HepG2 (cell line): ENCODE data around the gene CIITA. TPM values are rescaled to one million over a fixed set of nuclear protein-coding genes. Genes with fewer than 3 reads are reported as not detected.

ENCODE experiments used
- ATAC-seq: fragments of 200-7000 bp; cut with Tn5 transposase; 3 replicates; pipeline ENCODE4 v1.9.1; 2020; ENCODE audit warnings: mild to moderate bottlenecking, moderate library complexity
- BruUV-seq: library from RNA; stranded (reverse); fragments of 400-500 nt; replicated peaks from 2 replicates; lab custom pipeline; 2021; lab: Mats Ljungman, UMichigan
- CTCF ChIA-PET: fragments of 300-600 bp; formaldehyde crosslinking; extraction: SDS; loops from one replicate; lab custom pipeline; 2021; ENCODE audit warnings: low total read pairs, inconsistent platforms, low intra/inter-chr PET ratio; lab: Yijun Ruan, JAX
- POLR2A ChIA-PET: fragments of 350-600 bp; sonication (Branson Sonifier 250); formaldehyde crosslinking; loops from one replicate; lab custom pipeline; 2020; ENCODE audit warnings: antibody characterized with exemption, inconsistent platforms; lab: Yijun Ruan, JAX
- DNase-seq: peaks from one replicate; pipeline ENCODE4 v3.0.0-alpha.2; 2015; ENCODE audit warnings: low spot score
- FAIRE-seq: peaks from 3 replicates; lab custom pipeline; 2011; peaks lifted over from hg19 to GRCh38; lab: Jason Lieb, UNC
- H2AFZ ChIP-seq: one replicate; pipeline ENCODE4 v1.6.1; 2011; ENCODE audit warnings: low read length, inconsistent platforms
- H3K27ac ChIP-seq: fragments of 300-600 bp; 3 replicates; pipeline ENCODE4 v1.8.0; 2011; ENCODE audit warnings: mixed run types, mild to moderate bottlenecking, mixed read lengths, low read length, inconsistent platforms; ENCODE audit not compliant: insufficient read depth; ENCODE audit errors: extremely low read length
- H3K27me3 ChIP-seq, 2 experiments: fragments of 200-600 bp in 1 of 2; 2 replicates in 1 of 2; 3 replicates in 1 of 2; pipeline versions ENCODE4 v1.6.0 to v1.8.0; 2011; ENCODE audit warnings: low read length in 2 of 2, mild to moderate bottlenecking in 2 of 2, moderate library complexity in 2 of 2, inconsistent platforms in 1 of 2; ENCODE audit not compliant: insufficient read depth in 2 of 2, control insufficient read depth in 1 of 2
- H3K36me3 ChIP-seq, 2 experiments: fragments of 200-600 bp in 1 of 2; replicated peaks in 1 of 2; 2 replicates in 1 of 2; 3 replicates in 1 of 2; pipeline versions ENCODE4 v1.5.1 to v1.8.0; 2011; ENCODE audit warnings: low read length in 2 of 2, inconsistent platforms in 1 of 2; ENCODE audit not compliant: insufficient read depth in 2 of 2, control insufficient read depth in 1 of 2
- H3K4me1 ChIP-seq: 2 replicates; pipeline ENCODE4 v1.5.1; 2012; ENCODE audit warnings: low read length, inconsistent platforms; ENCODE audit not compliant: insufficient read depth
- H3K4me2 ChIP-seq: 2 replicates; pipeline ENCODE4 v1.6.0; 2011; ENCODE audit warnings: low read depth, low read length, inconsistent platforms
- H3K4me3 ChIP-seq, 3 experiments: fragments of 200-600 bp in 1 of 3; sonication (generic), shearing (Covaris generic) in 1 of 3; replicated peaks in 1 of 3; 2 replicates each; pipeline ENCODE4 v1.5.1; 2011 to 2016; ENCODE audit warnings: low read length in 3 of 3, inconsistent platforms in 2 of 3, low read depth in 2 of 3, mild to moderate bottlenecking in 2 of 3, control low read depth in 1 of 3, mixed read lengths in 1 of 3; ENCODE audit not compliant: insufficient read depth in 1 of 3
- H3K79me2 ChIP-seq: one replicate; pipeline ENCODE4 v1.6.1; 2011; ENCODE audit warnings: low read length, inconsistent platforms; ENCODE audit not compliant: insufficient read depth
- H3K9ac ChIP-seq: 2 replicates; pipeline ENCODE4 v1.6.0; 2011; ENCODE audit warnings: mild to moderate bottlenecking, low read depth, low read length, inconsistent platforms; ENCODE audit not compliant: insufficient read depth
- H3K9me3 ChIP-seq: 2 replicates; pipeline ENCODE4 v1.5.1; 2012; ENCODE audit warnings: mild to moderate bottlenecking, low read length
- H4K20me1 ChIP-seq: 2 replicates; pipeline ENCODE4 v1.6.0; 2011; ENCODE audit warnings: inconsistent platforms, mild to moderate bottlenecking, low read length, moderate library complexity; ENCODE audit not compliant: insufficient read depth
- AGO1 ChIP-seq: fragments of 200-400 bp; formaldehyde crosslinking; IDR thresholded peaks from 2 replicates; pipeline ENCODE4 v1.6.1; 2017; ENCODE audit warnings: mild to moderate bottlenecking, low read depth, low read length, moderate library complexity; ENCODE audit not compliant: poor library complexity, severe bottlenecking
- CCDC6 ChIP-seq: sonication (generic); formaldehyde crosslinking; IDR thresholded peaks from 2 replicates; pipeline ENCODE4 v1.8.1; 2022; ENCODE audit warnings: mild to moderate bottlenecking, missing genetic modification reagents, moderate library complexity
- DZIP1 ChIP-seq: sonication (generic); formaldehyde crosslinking; IDR thresholded peaks from 2 replicates; pipeline ENCODE4 v1.5.0; 2020; ENCODE audit warnings: mild to moderate bottlenecking, missing genetic modification reagents
- FOSL2 ChIP-seq: sonication (generic); formaldehyde crosslinking; IDR thresholded peaks from 2 replicates; pipeline ENCODE4 v1.4.0; 2020; ENCODE audit warnings: missing genetic modification reagents
- GABPB1 ChIP-seq: IDR thresholded peaks from 2 replicates; pipeline ENCODE4 v1.6.1; 2016; ENCODE audit warnings: mild to moderate bottlenecking, missing genetic modification reagents, moderate library complexity, missing compliant biosample characterization
- KDM3A ChIP-seq: IDR thresholded peaks from 2 replicates; pipeline ENCODE4 v1.6.1; 2018; ENCODE audit warnings: low read depth, missing compliant biosample characterization
- MEIS1 ChIP-seq: sonication (generic); formaldehyde crosslinking; IDR thresholded peaks from 2 replicates; pipeline ENCODE4 v1.9.0; 2021; ENCODE audit warnings: mild to moderate bottlenecking, missing genetic modification reagents, moderate library complexity, borderline replicate concordance
- MIER3 ChIP-seq: IDR thresholded peaks from 2 replicates; pipeline ENCODE4 v1.6.1; 2016; ENCODE audit warnings: missing compliant biosample characterization, borderline replicate concordance
- NFYC ChIP-seq: IDR thresholded peaks from 2 replicates; pipeline ENCODE4 v1.6.1; 2016; ENCODE audit warnings: missing genetic modification reagents, missing compliant biosample characterization
- NR1H2 ChIP-seq: sonication (generic); formaldehyde crosslinking; IDR thresholded peaks from 2 replicates; pipeline ENCODE4 v1.8.1; 2022; ENCODE audit warnings: low read depth, missing genetic modification reagents, borderline replicate concordance
- PITX1 ChIP-seq: sonication (generic); formaldehyde crosslinking; IDR thresholded peaks from 2 replicates; pipeline ENCODE4 v1.5.1; 2020; ENCODE audit warnings: mild to moderate bottlenecking, missing genetic modification reagents
- SP2 ChIP-seq: sonication (generic); formaldehyde crosslinking; IDR thresholded peaks from 2 replicates; pipeline ENCODE4 v1.5.1; 2020; ENCODE audit warnings: mild to moderate bottlenecking, missing genetic modification reagents
- SUZ12 ChIP-seq: fragments of 150-350 bp; IDR thresholded peaks from 2 replicates; pipeline ENCODE4 v1.6.1; 2014; ENCODE audit warnings: low read depth, low read length
- ZNF496 ChIP-seq: sonication (generic); formaldehyde crosslinking; IDR thresholded peaks from 2 replicates; pipeline ENCODE4 v1.8.1; 2023; ENCODE audit warnings: mild to moderate bottlenecking, moderate library complexity, missing genetic modification reagents; ENCODE audit not compliant: insufficient replicate concordance
- ZNF547 ChIP-seq: sonication (generic); formaldehyde crosslinking; IDR thresholded peaks from 2 replicates; pipeline ENCODE4 v1.5.1; 2020; ENCODE audit warnings: mild to moderate bottlenecking, missing genetic modification reagents
- ZNF704 ChIP-seq: sonication (generic); formaldehyde crosslinking; IDR thresholded peaks from 2 replicates; pipeline ENCODE4 v1.8.1; 2023; ENCODE audit warnings: mild to moderate bottlenecking, inconsistent platforms, moderate library complexity, missing genetic modification reagents, borderline replicate concordance
- ZNF724P ChIP-seq: sonication (generic); formaldehyde crosslinking; IDR thresholded peaks from 2 replicates; pipeline ENCODE4 v1.8.0; 2022; ENCODE audit warnings: missing genetic modification reagents, borderline replicate concordance
- WGBS: methylation state at CpG from one replicate; pipeline ENCODE4 v1.1.6; 2017; ENCODE audit warnings: low lambda C conversion rate; 5-methylcytosine and 5-hydroxymethylcytosine counted together
- in situ Hi-C: cut with HindIII; loops from 2 replicates; pipeline ENCODE4 v1.10.0; 2017; ENCODE audit warnings: low pct_unique_long_range_greater_than_20kb; ENCODE audit not compliant: extremely low pct_ligation_motif_present
- intact Hi-C: fragments of 100-400 bp; cut with micrococcal nuclease; formaldehyde crosslinking; loops from one replicate; pipeline ENCODE4 v1.10.0; 2022; ENCODE audit not compliant: unreplicated experiment
- polyA plus RNA-seq, 8 experiments: library from polyadenylated mRNA; depleted of rRNA in 3 of 8; stranded (reverse) in 7 of 8; unstranded in 1 of 8; fragments of >200 nt; fragmentation: Illumina TruSeq in 4 of 8; extraction: Trizol in 4 of 8; gene quantifications; 2 replicates each; pipeline versions ENCODE4 v1.2.1 to v1.2.3, GENCODE V29; 2011 to 2016; ENCODE audit warnings: low read depth in 4 of 8, missing spikeins in 1 of 8, mixed read lengths in 1 of 8; ENCODE audit not compliant: insufficient read depth in 1 of 8
- total RNA-seq, 5 experiments: library from RNA; depleted of rRNA; stranded (reverse); fragments of >200 nt; fragmentation: Illumina TruSeq; extraction: Trizol; gene quantifications; 2 replicates each; pipeline ENCODE4 v1.2.3, GENCODE V29; 2016; ENCODE audit warnings: low read depth in 1 of 5

CIITA gene
- total and polyA plus RNA-seq, 2 of the 13 experiments (the other 11 are each of a cell fraction or from before 2014, with no cell fraction given) = 0.08 to 0.09 TPM

GRCh38 chr16:10950393-10950792, 73.4 kb downstream of the CIITA start:
- ATAC-seq (no peak), FAIRE-seq (no peak), DNase-seq (no peak)
- TF ChIP-seq FOSL2 (CRISPR knock-in tag) = 0 out of 2 replicates have a peak, but pooled peaks have one; percentile 6
- TF ChIP-seq ZNF547 (CRISPR knock-in tag) = no peak
- H3K4me1 ChIP-seq = peaks cover 33% of the 10 kb centered on the region
- no peaks in the 10 kb centered on the region for H3K36me3 ChIP-seq
- in situ Hi-C loops = no loop called here
- no peak overlapping the region for H3K4me2 ChIP-seq
- H3K4me3 ChIP-seq = no peak overlapping the region
- peaks cover 14% of the 10 kb centered on the region for H3K79me2 ChIP-seq
- H4K20me1 ChIP-seq = no peaks in the 10 kb centered on the region
- intact Hi-C loops = no loop called here
- no peaks in the 10 kb centered on the region for H3K27me3 ChIP-seq
- BruUV-seq = no TSS peak
- H3K9me3 ChIP-seq = no peaks in the 10 kb centered on the region
- POLR2A ChIA-PET = interaction anchor here (1.3 kb wide), 1 partner anchor 9 kb away, joined by 4 read pairs; the partner anchor contains the start of gene DEXI
- H3K9ac ChIP-seq = no peak overlapping the region
- 87% methylated on average over 5 of the region's 5 CpGs for WGBS
- H3K27ac ChIP-seq = no peak overlapping the region
- H2AFZ ChIP-seq = no peak overlapping the region
- CTCF ChIA-PET = no interaction called here

DNA sequence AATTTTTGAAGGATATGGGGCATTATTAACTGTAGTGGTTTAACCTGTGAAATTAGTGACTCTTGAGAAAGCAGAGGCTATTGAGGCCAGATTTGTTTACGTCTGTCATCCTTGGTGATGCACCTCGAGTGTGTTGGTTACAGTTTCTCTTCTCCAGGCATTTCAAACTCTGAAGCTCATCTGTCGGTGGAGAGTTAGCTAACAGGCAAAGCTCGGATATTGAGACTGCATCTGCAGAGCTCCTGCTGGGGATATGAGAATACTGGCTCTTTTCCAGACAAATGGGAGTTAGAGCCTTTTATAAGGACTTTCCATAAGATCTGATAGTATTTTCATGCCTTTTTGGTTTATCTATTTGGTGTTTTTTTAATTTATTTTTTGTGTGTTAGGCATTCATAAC, 74.0 kb downstream of the CIITA start:
- no peak overlapping the region for H3K4me2 ChIP-seq
- BruUV-seq = no TSS peak
- WGBS = 72% methylated on average over 4 of the region's 4 CpGs
- no peak overlapping the region for H3K27ac ChIP-seq
- intact Hi-C loops (no loop called here), in situ Hi-C loops (no loop called here)
- ATAC-seq (no peak), DNase-seq (no peak), FAIRE-seq (no peak)
- no peak overlapping the region for H3K9ac ChIP-seq
- no peaks in the 10 kb centered on the region for H3K36me3 ChIP-seq
- peaks cover 27% of the 10 kb centered on the region for H3K4me1 ChIP-seq
- H3K79me2 ChIP-seq = peaks cover 9% of the 10 kb centered on the region
- no peaks in the 10 kb centered on the region for H4K20me1 ChIP-seq
- H3K4me3 ChIP-seq = no peak overlapping the region
- H2AFZ ChIP-seq = no peak overlapping the region
- H3K9me3 ChIP-seq = no peaks in the 10 kb centered on the region
- CTCF ChIA-PET = no interaction called here
- POLR2A ChIA-PET = no interaction called here
- no peaks in the 10 kb centered on the region for H3K27me3 ChIP-seq
- TF ChIP-seq SP2 (CRISPR knock-in tag) = no peak
- TF ChIP-seq ZNF704 (CRISPR knock-in tag) = no peak
- TF ChIP-seq ZNF496 (CRISPR knock-in tag) = no peak
- no peak for TF ChIP-seq MEIS1 (CRISPR knock-in tag)
- TF ChIP-seq NFYC (CRISPR knock-in tag) = no peak
- TF ChIP-seq GABPB1 (CRISPR knock-in tag) = no peak
- no peak for TF ChIP-seq MIER3 (CRISPR knock-in tag)
- TF ChIP-seq DZIP1 (CRISPR knock-in tag) = no peak
- no peak for TF ChIP-seq KDM3A (CRISPR knock-in tag)
- no peak for TF ChIP-seq NR1H2 (CRISPR knock-in tag)
- TF ChIP-seq ZNF724P (CRISPR knock-in tag) = no peak
- no peak for TF ChIP-seq PITX1 (CRISPR knock-in tag)
- no peak for TF ChIP-seq AGO1
- TF ChIP-seq CCDC6 (CRISPR knock-in tag) = no peak
- no peak for TF ChIP-seq SUZ12
